Activated naive CD4-positive, alpha-beta T cell (primary cell): ENCODE results near the gene ARFRP1.

Source experiments
- DNase-seq, 4 experiments: peaks; one replicate each; lab custom pipeline; 2025; lab: John Stamatoyannopoulos, UW

The ARFRP1 gene

DNA sequence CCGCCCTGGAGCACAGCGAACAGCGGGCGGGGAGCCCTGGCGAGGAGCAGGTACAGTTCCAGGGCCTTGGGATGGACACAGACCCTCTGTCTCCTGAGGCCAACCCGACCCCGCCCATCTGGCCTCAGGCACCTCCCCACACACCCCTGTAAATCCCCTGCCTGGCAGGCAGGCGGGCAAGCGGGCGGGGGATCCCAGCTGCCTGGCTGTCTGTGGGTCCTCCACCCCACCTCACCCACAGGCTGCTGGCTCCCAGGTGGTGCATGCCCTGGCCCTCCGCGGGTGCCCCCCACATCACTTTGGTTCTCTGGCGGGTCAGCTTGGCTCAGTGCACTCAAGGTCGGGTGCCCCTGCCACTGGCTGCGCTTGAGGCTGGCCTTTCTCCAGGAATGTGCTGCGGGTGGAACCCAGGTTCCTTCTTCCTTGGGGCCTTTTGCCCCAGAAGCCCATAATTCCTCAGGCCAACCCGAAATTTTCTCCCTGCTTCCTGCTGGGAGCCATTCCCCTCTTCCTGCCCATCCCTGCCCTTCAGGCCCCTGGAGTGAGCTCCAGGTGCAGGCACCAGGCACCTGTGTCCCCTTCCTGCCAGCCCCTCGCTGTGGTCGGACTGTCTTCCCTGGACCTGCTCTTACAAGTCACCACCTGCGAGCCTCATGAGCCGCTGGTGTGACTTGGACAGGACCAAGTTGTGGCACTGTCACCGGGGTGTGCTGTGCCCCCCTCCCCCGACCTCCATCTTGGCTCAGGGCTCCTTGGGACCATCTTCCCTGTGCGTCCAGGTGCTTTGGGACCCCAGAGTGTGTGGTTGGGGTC, 16.7 kb downstream of the ARFRP1 start:
- no peak for DNase-seq

DNA sequence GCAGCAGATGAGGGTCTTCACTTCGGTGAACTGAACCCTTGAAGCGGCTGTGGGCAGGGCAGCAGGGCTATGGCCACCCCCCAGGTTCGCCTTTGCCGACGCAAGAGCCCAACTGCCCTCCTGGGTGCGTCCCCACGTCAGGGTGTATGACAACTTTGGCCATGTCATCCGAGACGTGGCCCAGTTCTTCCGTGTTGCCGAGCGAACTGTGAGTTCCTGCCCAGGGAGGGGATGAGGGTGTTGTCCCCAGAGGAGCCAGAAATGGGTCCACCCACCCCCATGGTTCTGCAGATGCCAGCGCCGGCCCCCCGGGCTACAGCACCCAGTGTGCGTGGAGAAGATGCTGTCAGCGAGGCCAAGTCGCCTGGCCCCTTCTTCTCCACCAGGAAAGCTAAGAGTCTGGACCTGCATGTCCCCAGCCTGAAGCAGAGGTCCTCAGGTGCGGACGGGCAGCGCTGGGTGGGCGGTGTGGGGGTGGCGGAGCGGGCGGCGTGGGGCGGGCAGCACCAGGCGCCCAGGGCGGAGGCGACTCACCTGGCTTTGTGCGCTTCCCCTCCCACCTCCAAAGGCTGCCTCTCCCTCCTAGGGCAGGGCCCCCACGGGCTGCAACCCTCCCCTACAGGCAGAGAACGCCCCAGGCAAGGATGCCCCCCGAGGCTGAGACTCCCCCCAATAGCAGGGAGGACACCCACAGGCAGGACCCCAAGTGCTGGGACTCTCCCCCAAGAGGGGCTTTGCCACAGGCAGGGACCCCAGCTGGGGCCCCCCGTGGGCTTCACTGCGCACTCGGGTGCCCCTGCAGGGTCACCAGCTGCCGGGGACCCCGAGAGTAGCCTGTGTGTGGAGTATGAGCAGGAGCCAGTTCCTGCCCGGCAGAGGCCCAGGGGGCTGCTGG, 17.5 kb downstream of the ARFRP1 start:
- no peak for DNase-seq

DNA sequence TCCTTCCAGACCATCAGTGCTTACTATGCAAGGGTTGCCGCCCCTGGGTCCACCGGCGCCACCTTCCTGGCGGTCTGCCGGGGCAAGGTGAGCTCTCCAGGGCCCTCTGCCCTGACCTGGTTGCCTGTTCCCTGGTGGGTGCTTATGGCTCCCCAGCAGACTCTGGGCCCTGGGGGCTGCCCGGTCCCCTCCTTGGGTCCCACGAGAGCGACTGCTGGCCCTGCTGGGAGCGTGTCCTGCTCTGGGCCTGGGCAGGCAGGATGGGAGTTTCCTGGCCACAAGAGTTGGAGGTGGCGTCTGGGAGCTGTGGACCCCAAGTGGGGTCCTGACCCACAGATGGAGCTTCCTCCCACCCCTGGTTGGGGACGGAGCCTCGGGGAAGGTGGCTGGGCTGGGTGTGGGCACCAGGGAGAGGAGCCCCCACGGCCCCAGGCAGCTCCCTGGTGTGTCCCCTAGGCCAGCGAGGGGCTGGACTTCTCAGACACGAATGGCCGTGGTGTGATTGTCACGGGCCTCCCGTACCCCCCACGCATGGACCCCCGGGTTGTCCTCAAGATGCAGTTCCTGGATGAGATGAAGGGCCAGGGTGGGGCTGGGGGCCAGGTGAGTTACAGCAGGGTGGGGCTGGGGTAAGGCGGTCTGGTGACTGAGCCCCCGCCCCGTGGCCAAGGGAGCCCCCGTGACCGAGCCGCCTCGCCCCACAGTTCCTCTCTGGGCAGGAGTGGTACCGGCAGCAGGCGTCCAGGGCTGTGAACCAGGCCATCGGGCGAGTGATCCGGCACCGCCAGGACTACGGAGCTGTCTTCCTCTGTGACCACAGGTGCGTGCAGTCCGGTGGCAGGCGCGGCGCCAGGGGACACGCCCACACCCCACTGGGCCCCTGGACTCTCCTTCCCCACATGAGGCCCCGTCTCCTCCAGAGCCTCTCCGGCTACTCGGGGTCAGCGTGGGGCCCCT, 18.5 kb downstream of the ARFRP1 start:
- no peak for DNase-seq

DNA sequence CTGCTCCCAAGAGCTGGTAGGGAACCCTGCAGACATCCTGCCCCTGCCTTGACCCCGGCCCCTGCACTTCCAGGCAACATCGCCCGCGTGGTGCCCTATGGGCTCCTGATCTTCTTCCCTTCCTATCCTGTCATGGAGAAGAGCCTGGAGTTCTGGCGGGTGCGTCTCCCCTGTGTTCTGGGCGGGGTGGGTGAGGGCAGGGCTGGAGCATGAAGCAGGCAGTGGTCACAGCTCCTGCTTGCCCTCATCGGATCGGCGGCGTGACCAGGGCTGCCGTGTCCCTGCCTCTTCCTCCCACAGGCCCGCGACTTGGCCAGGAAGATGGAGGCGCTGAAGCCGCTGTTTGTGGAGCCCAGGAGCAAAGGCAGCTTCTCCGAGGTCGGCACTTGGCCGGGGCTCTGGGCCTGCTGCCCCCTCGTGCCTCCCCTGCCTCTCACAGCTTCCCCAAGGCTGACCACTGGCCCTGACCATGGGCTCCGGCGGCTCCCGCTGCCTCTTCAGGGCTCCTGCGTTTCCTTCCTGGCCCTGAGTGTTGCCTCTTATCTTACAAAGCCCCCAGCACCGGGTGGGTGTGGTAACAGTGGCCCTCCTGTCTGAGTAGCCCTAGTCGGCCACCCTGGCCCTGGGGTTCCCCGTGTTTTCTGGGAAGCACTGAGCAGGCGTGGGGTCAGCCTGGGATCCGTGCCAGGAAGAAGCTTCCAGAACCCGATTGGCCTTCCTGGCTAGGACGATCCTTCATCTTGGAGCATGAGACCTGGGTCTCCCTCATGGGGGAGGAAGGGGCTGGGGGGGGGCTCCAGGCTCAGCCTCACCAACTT, 19.3 kb downstream of the ARFRP1 start:
- DNase-seq, result no peak

DNA sequence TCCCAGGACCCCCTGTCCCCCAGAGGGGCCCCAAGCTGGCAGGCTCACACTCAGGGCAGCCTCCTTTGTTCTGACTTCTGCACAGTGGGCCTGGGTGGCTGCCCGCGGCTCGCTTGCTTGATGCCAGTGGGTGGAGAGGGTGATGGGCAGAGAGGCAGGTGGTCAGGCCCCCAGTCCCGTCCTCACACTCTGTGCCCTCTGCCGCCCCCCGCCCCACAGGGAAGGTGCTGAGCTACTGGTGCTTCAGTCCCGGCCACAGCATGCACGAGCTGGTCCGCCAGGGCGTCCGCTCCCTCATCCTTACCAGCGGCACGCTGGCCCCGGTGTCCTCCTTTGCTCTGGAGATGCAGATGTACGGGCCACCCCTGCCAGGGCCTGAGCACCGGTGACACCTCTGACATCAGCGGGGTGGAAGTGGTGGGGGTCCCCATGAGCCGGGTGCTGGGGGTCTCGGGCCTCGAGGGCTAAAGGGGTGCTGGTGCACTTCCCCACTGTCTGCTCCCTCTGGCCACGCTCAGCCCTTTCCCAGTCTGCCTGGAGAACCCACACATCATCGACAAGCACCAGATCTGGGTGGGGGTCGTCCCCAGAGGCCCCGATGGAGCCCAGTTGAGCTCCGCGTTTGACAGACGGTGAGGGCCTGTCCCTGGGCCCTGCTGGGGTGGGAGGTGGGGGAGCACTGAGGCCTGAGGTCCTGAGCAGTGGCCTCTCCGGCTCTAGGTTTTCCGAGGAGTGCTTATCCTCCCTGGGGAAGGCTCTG, 20.2 kb downstream of the ARFRP1 start:
- DNase-seq, result no peak

DNA sequence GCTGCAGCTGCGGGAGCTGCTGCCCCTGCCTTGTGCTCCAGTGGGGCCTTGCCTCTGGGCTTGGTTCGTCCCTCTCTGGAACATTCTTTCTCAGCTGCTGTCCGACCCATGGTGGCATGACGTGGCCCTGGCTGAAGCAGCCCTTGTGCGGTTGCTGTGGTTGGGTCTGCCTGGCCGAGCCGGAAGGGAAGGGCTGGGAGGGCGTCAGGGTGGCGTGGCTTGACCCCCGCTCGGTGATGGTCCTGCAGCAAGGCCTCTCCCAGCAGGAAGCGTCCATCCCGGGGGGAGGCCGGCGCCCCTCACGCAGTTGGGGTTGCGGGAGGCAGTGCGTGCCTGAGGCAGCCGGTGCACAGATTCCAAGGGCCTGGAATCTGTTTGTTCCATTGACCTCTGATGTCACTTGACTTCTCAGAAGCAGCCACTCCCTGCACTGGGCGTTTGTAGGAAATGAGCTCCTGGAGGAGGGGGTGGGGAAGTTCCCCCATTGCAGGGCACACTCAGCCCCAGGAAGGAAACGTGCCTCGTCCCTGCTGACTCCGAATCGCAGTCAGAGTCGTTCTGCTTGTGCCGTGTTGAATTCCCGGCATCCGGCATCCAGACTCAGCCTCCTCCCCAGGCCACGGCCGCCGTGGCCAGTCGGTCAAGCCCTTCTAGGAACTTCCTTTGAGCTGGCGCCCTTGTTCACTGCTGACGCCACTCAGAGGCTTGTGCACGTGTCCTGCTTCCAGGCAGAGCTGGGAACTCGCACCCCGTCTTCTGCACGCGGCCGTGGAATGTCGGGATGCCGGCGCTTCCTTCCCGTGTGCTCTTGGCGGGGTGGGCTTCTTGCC, 21.1 kb downstream of the ARFRP1 start:
- DNase-seq, result no peak

DNA sequence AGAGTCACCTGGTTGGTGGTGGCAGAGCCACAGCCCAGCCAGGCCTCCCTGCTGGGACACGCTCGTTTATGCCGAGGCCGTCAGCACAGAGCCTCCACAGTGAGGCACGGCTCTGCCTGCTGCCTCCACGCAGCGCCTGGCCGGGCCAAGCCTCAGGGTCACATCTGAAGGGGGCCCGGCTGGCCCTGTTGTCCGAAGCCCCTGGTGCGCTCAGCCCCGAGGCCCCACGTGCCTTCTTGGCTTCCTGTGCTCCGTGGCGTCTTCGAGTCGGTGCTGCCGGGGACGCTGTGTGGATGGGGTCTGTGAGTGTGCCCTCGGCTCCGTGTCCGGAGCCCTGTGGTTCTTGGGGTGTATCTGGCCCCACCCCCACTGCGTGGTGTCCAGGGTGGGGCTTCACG, 21.7 kb downstream of the ARFRP1 start:
- no peak for DNase-seq

DNA sequence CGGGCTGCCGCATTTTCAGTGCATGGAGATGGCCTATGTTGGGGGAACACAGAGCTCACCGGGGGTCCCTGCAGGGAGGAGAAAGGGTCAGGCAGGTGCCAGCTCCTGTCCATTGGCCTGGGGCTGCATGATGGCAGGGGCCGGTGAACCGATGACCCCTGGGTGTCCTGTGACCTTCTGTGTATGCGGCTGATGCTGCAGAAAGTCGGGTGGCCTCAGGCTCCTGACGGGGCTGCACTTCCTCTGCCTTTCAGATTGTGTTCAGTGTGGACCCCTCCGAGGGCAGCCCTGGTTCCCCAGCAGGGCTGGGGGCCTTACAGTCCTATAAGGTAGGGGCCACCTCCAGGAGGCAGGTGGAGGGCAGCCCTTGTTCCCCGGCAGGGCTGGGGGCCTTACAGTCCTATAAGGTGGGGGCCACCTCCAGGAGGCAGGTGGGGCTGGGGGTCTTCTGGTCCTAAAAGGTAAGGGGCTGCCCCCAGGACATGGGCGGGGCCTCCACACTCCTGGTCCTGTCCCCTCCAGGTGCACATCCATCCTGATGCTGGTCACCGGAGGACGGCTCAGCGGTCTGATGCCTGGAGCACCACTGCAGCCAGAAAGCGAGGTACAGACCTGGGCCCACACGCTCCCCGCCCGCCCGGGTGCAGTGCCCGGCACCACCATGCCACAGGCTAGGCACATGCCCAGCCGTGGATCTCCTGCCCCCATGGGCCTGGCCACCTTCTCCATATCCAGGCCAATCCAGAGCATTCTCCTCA, 22.3 kb downstream of the ARFRP1 start:
- no peak for DNase-seq

DNA sequence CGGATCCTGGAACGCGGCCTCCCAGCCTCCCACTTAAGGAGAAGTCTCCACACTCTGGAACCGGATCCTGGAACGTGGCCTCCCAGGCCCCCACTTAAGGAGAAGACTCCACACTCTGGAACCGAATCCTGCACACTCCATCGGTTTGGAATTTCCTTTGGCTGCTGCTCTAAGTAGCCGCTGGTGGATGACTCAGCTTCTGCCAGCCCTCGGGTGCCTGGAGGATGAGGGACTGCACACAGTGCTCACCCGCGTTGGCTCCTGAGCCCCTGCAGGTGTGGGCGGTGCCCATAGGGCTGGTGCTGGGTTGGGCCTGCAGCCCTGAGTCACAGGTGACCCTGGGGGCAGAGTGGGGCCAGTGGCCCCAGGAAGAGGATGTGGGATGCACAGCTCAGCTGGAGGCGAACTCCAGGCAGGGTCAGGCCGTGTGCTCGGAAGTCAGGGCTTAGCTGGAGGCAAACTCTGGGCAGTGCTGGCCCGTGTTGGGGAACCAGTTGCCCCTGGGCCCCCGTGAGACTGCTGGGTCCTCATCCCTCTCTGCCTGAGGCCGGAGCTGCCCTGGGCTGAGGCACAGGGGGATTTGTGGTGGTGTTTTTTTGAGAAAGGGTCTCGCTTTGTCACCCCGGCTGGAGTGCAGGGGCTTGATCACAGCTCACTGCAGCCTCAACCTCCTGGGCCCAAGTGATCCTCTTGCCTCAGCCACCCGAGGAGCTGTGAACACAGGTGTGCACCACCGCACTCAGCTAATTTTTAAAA, 25.2 kb downstream of the ARFRP1 start:
- no peak for DNase-seq

DNA sequence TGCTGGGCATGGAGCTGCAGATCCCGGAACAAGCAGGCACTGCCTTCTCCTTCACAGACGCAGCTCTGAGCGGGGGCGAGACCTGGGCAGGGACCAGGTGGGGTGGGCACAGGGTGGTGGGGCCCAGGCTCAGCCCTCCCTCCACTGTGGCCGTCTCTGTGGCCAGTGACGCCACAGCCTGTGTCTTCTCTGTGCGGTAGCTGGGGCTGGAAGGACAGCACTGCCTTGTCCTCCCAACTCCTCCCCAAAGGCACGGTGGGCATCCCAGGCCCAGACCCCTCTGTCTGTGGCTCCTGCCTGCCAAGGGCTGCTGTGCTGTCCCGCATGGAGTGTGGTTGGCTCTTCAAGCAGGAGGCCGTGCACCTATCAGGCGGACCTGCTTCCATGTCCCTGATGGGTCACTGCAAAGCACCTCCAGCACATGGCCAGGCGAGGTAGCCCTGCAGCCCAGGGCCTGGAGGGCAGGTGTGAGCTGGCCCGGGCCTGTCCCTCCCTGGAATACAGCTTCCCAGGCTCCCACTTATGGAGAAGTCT, 26.1 kb downstream of the ARFRP1 start:
- DNase-seq, result no peak

DNA sequence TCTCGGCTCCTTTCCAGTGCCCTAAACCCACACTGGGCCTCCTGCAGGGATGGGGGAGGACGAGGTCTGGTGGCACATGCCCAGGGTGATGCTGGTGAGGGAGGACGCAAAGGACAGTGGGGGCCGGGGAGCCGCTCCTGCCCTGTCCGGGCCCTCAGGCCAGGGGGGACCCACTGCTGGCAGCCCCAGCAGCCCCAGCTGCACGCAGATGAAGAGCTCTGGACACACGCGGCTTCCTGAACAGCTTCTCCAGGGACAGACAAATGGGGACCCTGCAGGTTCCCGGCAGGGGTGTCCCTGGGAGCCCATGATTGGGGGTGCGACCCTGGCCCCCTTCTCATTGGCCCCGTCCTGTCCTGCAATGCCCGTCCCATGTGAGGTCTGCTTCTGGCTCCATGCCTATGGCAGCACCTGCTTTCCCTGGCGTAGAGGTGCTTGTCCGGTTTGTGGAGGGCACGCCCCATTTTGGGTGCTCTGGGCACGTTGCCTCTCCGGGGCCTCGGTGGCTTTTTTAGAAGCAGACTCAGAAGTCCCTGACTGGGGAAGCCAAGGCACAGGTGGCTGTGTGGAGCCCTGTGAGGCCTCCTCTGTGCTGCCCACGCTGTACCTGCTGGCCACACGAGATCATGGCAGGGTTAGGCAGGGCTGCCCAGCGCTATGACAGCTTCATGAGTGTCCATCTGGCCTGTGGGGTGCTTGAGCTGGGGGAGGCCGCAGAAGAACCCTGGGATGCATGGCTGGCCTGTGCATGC, 26.7 kb downstream of the ARFRP1 start:
- no peak for DNase-seq

DNA sequence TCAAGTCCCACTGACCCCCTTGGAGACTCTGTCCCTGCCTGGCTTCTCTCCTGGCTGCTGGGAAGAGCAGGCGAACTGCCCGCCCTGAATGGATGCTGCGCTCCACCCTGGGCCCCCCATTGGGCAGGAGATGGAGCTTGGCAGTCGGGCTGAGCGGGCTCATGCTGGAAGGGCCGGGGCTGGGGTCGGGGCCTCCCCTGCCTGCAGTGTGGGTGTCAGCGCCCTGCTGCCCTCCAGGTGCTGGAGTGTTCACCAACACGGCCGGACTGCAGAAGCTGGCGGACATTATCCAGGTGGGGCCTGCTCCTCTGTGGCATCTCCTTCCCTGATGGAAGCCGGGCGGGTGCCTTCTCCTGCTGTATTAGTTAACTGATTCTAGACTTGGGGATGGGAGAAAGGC, 27.3 kb downstream of the ARFRP1 start:
- no peak for DNase-seq

DNA sequence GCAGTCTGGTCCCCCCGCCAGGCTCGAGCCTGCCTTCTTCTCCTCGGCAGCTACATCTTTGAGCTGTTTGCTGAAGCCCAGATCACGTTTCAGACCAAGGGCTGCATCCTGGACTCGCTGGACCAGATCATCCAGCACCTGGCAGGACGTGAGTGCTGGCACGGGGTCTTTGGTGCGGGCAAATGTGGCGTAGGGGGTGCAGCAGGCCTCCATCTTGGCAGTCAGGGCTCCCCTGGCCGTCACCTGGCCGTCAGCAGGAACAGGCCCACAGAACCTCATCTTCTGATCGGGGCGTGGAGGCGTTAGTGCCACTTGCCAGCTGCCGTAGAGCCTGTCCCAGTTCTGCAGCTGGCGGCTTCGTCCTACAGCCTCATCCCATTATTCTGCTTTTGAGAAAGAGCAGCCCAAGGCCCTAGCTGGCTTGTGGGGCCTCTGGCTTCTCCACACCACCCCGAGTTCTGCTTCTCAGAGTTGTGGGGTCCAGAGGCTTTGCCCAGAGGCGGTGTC, 27.9 kb downstream of the ARFRP1 start:
- DNase-seq, result no peak

DNA sequence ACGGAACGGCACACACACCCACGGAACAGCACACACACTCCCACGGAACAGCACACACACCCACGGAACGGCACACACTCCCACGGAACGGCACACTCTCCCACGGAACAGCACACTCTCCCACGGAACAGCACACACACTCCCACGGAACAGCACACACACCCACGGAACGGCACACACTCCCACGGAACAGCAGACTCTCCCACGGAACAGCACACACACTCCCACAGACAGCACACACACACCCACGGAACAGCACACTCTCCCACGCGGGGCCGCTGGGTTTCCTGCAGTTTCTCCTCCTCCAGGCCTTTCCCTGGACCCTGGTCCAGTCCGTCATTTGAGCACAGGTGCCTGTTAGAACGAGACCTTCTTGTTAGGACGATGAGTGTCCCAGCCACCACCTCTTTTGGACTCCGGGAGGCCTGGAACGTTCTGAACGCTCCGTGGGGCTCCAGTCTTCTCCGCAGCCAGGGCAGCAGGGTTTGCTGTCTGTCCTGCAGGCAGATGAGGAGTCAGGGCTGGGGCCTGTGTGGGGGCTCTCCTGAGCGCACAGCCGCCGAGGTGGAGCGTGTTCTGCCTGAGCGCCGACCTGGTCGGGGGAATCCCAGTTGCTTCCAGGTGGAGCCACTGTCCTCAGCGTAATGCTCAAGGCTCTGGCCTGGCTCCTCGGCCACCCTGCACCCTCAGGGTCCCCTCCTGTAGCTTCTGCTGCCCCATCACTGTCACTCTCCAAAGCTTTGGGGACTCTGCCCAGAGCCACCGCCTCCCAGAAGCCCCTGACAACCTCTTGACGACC, 28.9 kb downstream of the ARFRP1 start:
- DNase-seq, result no peak

DNA sequence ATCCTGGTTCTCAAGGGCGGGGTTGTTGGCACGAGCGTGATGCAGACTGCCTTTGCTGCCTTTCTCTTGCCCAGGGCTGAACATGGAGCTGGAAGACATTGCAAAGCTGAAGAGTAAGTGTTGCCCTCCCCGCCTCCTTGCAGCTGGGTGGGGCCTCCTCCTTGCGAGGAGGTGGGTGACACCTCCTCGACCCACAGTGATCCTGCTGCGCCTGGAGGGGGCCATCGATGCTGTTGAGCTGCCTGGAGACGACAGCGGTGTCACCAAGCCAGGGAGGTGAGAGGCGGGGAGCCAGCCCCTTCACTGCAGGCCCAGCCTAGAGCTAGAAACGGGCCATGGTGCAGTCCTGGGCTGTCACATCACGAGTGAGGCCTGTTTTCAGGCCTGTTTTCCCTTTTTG, 29.7 kb downstream of the ARFRP1 start:
- DNase-seq, result no peak
